Posterior vena cava (tissue), 2 donors: ENCODE data around the gene IQCF6. TPM values are rescaled to one million over a fixed set of nuclear protein-coding genes. Genes with fewer than 3 reads are reported as not detected.

Source experiments
- total RNA-seq, 2 donors: library from RNA; stranded (reverse); fragmentation: NEBNext Ultra II Directional; extraction: Animal tissue kit (Norgen Biotek cat#: 25700); gene quantifications; one replicate each; pipeline ENCODE4 v1.2.1, GENCODE V29; 2021
- donor health status: DM: yes; HTN: yes; CAD: no.
- donor health status: DM: yes; HTN: yes; CAD: no.

Gene IQCF6
- total RNA-seq, 2 donors from 2014 or later, result not detected

Other genes starting within 250 kb of the IQCF6 start
- 10 to 100 TPM; 20.0 to 21.2 TPM for gene RAD54L2, start 240.5 kb downstream of the IQCF6 start, total RNA-seq
- gene TEX264, start 108.0 kb downstream of the IQCF6 start, total RNA-seq, result 10 to 100 TPM; 17.8 to 24.8 TPM
- gene GRM2, start 72.2 kb downstream of the IQCF6 start, total RNA-seq, result under 1 TPM; 0.14 to 0.24 TPM
- not detected for gene IQCF2, start 82.4 kb upstream of the IQCF6 start, total RNA-seq
- not detected for gene IQCF5, start 96.4 kb upstream of the IQCF6 start, total RNA-seq
- not detected for gene IQCF1, start 124.1 kb upstream of the IQCF6 start, total RNA-seq
- 10 to 100 TPM; 13.4 to 14.9 TPM for gene RRP9, start 162.7 kb upstream of the IQCF6 start, total RNA-seq
- 10 to 100 TPM; 16.5 to 22.3 TPM for gene PARP3, start 163.1 kb upstream of the IQCF6 start, total RNA-seq
- gene GPR62, start 176.1 kb upstream of the IQCF6 start, total RNA-seq, result not detected
- gene PCBP4, start 188.2 kb upstream of the IQCF6 start, total RNA-seq, result 10 to 100 TPM; 48.9 to 53.2 TPM
- 10 to 100 TPM; 21.0 to 32.7 TPM for gene ABHD14B, start 194.8 kb upstream of the IQCF6 start, total RNA-seq
- gene ABHD14A, start 195.8 kb upstream of the IQCF6 start, total RNA-seq, result 10 to 100 TPM in 1 of 2 donors, 1 to 10 TPM in 1; 8.4 to 18.6 TPM
- 10 to 100 TPM; 11.8 to 12.3 TPM for gene ACY1, start 204.3 kb upstream of the IQCF6 start, total RNA-seq
- gene RPL29, start 216.7 kb upstream of the IQCF6 start, total RNA-seq, result 100 to 1,000 TPM; 657 to 687 TPM